ENCODE data around the gene SEC24C. TPM values are rescaled to one million over a fixed set of nuclear protein-coding genes. Genes with fewer than 3 reads are reported as not detected.

The SEC24C gene
- total RNA-seq, 4 donors from 2014 or later: 68.8 to 74.4 (median 70.8) TPM

DNA sequence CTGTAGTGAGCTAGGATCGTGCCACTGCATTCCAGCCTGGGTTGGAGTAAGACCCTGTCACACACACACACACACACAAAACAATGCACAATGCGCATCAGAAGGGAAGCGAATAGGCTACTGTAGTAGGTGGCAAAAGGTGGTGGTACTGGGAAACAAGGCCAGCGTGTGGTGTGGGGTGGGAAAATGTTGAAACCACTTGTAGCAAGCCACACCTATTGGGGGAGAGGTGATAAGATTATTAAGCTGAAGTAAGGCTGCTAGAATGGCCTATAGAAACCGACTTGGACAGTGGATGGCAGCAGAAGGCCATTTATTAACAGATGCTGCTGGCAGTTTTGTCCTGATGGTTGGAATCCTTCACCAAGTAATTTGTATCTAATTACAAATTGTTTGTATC is 30.5 kb downstream of the SEC24C start:
- H3K9me3 ChIP-seq: no peaks in the 10 kb centered on the region
- H3K36me3 ChIP-seq: peaks cover 45% of the 10 kb centered on the region
- peaks cover 34% of the 10 kb centered on the region for H3K4me1 ChIP-seq
- WGBS: 57% methylated on average over 5 of the region's 5 CpGs
- no peak for TF ChIP-seq POLR2A (IDR thresholded peaks at IDR 0.05)
- no peak for TF ChIP-seq POLR2AphosphoS5 (IDR thresholded peaks at IDR 0.05)
- no peak for TF ChIP-seq EP300 (IDR thresholded peaks at IDR 0.05)
- TF ChIP-seq, protein P1, sequence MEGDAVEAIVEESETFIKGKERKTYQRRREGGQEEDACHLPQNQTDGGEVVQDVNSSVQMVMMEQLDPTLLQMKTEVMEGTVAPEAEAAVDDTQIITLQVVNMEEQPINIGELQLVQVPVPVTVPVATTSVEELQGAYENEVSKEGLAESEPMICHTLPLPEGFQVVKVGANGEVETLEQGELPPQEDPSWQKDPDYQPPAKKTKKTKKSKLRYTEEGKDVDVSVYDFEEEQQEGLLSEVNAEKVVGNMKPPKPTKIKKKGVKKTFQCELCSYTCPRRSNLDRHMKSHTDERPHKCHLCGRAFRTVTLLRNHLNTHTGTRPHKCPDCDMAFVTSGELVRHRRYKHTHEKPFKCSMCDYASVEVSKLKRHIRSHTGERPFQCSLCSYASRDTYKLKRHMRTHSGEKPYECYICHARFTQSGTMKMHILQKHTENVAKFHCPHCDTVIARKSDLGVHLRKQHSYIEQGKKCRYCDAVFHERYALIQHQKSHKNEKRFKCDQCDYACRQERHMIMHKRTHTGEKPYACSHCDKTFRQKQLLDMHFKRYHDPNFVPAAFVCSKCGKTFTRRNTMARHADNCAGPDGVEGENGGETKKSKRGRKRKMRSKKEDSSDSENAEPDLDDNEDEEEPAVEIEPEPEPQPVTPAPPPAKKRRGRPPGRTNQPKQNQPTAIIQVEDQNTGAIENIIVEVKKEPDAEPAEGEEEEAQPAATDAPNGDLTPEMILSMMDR (IDR thresholded peaks at IDR 0.05): no peak
- H3K27ac ChIP-seq: no peak overlapping the region
- no peaks in the 10 kb centered on the region for H3K27me3 ChIP-seq
- DNase-seq (ENCODE audit: low spot score in 2 of 2): no peak
- peak overlapping the region; percentile 84 for H3K4me3 ChIP-seq

DNA sequence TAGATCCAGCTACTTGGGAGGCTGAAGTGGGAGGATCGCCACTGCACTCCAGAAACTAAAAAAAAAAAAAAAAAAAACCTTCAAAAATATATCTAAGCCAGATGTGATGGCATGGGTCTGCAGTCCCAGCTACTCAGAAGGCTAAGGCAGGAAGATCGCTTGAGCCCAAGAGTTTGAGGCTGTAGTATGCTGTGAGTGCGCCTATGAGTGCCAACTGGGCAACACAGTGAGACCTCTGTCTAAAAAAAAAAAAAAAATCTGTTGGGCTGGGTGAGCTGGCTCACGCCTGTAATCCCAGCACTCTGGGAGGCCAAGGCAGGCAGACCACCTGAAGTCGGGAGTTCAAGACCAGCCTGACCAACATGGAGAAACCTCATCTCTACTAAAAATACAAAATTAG is 34.8 kb downstream of the SEC24C start:
- DNase-seq (ENCODE audit: low spot score in 2 of 2): no peak
- peaks cover 49% of the 10 kb centered on the region for H3K4me1 ChIP-seq
- H3K27me3 ChIP-seq: no peaks in the 10 kb centered on the region
- TF ChIP-seq POLR2A (IDR thresholded peaks at IDR 0.05) (no peak), POLR2AphosphoS5 (IDR thresholded peaks at IDR 0.05) (no peak), EP300 (IDR thresholded peaks at IDR 0.05) (no peak)
- TF ChIP-seq, protein P1 (IDR thresholded peaks at IDR 0.05): no peak
- no peaks in the 10 kb centered on the region for H3K9me3 ChIP-seq
- H3K4me3 ChIP-seq: no peak overlapping the region
- peaks cover 27% of the 10 kb centered on the region for H3K36me3 ChIP-seq
- no peak overlapping the region for H3K27ac ChIP-seq
- WGBS: 83% methylated on average over 5 of the region's 5 CpGs

DNA sequence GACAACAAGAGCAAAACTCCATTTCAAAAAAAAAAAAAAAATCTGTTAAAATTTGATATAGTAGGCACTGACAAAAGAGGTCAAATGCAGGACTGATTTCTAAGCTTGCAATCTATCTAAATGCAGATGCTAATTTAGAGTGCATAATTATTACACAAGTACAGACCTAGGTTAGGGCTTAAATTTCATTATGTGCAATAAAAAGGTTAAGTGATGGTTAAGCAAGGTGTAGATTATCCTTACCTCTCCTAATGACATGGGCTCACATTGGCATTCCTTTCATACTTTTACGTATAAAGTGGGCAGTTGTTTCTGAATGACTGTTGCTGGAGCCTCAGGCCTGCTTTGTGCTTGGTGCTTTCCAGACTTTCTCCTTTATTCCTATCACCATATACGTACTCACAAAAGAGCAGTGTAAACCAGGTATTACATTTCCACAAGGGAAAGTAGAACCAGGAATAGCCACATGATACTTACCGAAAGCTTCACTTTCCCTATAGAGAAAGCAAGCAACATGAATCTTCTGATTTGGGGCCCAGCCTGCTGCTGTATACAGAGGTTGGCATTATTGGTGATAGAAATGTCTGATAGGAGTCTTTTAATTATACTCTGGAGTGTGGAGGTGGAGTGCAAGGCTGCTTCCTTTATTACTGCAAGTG is 35.5 kb downstream of the SEC24C start:
- H3K9me3 ChIP-seq: no peaks in the 10 kb centered on the region
- WGBS: 70% methylated on average over 3 of the region's 3 CpGs
- H3K4me1 ChIP-seq: peaks cover 46% of the 10 kb centered on the region
- H3K4me3 ChIP-seq: no peak overlapping the region
- peaks cover 27% of the 10 kb centered on the region for H3K36me3 ChIP-seq
- H3K27ac ChIP-seq: no peak overlapping the region
- H3K27me3 ChIP-seq: no peaks in the 10 kb centered on the region
- DNase-seq (ENCODE audit: low spot score in 2 of 2): no peak
- TF ChIP-seq, protein P1 (IDR thresholded peaks at IDR 0.05): no peak
- no peak for TF ChIP-seq POLR2A (IDR thresholded peaks at IDR 0.05)
- TF ChIP-seq EP300 (IDR thresholded peaks at IDR 0.05): no peak
- no peak for TF ChIP-seq POLR2AphosphoS5 (IDR thresholded peaks at IDR 0.05)

DNA sequence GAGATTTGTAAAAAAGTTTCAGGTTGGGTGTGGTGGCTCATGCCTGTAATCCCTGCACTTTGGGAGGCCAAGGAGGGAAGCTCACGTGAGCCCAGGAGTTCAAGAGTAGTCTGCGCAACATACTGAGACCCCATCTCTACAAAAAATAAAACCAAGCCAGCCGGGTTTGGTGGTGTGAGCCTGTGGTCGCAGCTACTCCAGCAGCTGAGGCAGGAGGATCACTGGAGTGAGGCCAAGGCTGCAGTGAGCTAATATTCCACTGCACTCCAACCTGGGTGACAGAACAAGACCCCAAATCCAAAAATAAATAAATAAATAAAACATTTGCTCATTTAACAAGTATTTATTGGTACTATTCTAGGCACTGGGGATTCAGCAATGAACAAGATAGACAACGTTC is 36.1 kb downstream of the SEC24C start:
- H3K4me3 ChIP-seq: no peak overlapping the region
- peak overlapping the region; percentile 8 for H3K27ac ChIP-seq
- no peaks in the 10 kb centered on the region for H3K27me3 ChIP-seq
- DNase-seq (ENCODE audit: low spot score in 2 of 2): no peak
- WGBS: 74% methylated on average over 5 of the region's 5 CpGs
- peaks cover 44% of the 10 kb centered on the region for H3K4me1 ChIP-seq
- peaks cover 27% of the 10 kb centered on the region for H3K36me3 ChIP-seq
- H3K9me3 ChIP-seq: no peaks in the 10 kb centered on the region
- TF ChIP-seq, protein P1 (IDR thresholded peaks at IDR 0.05): no peak
- TF ChIP-seq EP300 (IDR thresholded peaks at IDR 0.05): no peak
- no peak for TF ChIP-seq POLR2A (IDR thresholded peaks at IDR 0.05)

DNA sequence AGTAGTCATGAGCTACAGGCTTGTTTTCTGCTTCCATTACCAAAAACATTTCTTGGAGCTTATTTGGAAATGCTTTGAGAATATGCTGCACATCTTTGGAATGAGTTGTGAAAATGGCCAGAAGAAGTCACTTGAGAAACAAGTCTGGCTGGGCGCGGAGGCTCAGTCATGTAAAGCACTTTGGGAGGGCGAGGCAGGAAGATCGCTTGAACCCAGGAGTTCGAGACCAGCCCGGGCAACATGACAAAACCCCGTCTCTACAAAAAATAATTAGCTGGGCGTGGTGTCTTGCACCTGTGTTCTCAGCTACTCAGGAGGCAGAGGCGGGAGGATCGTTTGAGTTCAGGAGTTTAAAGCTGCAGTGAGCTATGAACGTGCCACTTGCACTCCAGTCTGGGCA is 36.8 kb downstream of the SEC24C start:
- TF ChIP-seq POLR2A (IDR thresholded peaks at IDR 0.05): no peak
- no peak for TF ChIP-seq EP300 (IDR thresholded peaks at IDR 0.05)
- no peak for TF ChIP-seq POLR2AphosphoS5 (IDR thresholded peaks at IDR 0.05)
- TF ChIP-seq, protein P1 (IDR thresholded peaks at IDR 0.05): no peak
- peak overlapping the region; percentile 83 for H3K4me3 ChIP-seq
- no peak for DNase-seq (ENCODE audit: low spot score in 2 of 2)
- H3K4me1 ChIP-seq: peaks cover 41% of the 10 kb centered on the region
- H3K9me3 ChIP-seq: no peaks in the 10 kb centered on the region
- no peaks in the 10 kb centered on the region for H3K27me3 ChIP-seq
- H3K36me3 ChIP-seq: peaks cover 22% of the 10 kb centered on the region
- H3K27ac ChIP-seq: peak overlapping the region; percentile 94
- WGBS: 12% methylated on average over 11 of the region's 11 CpGs
